GM12878 (cell line): ENCODE data around the gene UAP1L1. TPM values are rescaled to one million over a fixed set of nuclear protein-coding genes. Genes with fewer than 3 reads are reported as not detected.

Source experiments
- ATAC-seq: fragments of 200-7000 bp; cut with Tn5 transposase; 3 replicates; pipeline ENCODE4 v1.9.1; 2020; ENCODE audit warnings: mild to moderate bottlenecking, moderate library complexity
- BruUV-seq: library from RNA; stranded (reverse); fragments of 400-500 nt; replicated peaks from 2 replicates; lab custom pipeline; 2021; lab: Mats Ljungman, UMichigan
- CTCF ChIA-PET: fragments of 300-600 bp; sonication (Branson Sonifier 250); formaldehyde crosslinking; extraction: SDS; loops from one replicate; lab custom pipeline; 2021; ENCODE audit warnings: inconsistent platforms; lab: Yijun Ruan, JAX
- POLR2A ChIA-PET: fragments of 350-600 bp; formaldehyde crosslinking; extraction: SDS; loops from one replicate; lab custom pipeline; 2021; ENCODE audit warnings: inconsistent platforms; lab: Charles Lee
- RAD21 ChIA-PET: fragments of 300-600 bp; sonication (Branson Sonifier 250); formaldehyde crosslinking; loops from one replicate; lab custom pipeline; 2023; ENCODE audit warnings: antibody characterized with exemption; ENCODE audit not compliant: unreplicated experiment; lab: Charles Lee
- SMC1A ChIA-PET: fragments of 300-600 bp; sonication (Branson Sonifier 250); formaldehyde crosslinking; loops from one replicate; lab custom pipeline; 2023; ENCODE audit not compliant: unreplicated experiment, uncharacterized antibody; lab: Charles Lee
- DNase-seq: peaks from one replicate; pipeline ENCODE4 v3.0.0-alpha.2; 2011; ENCODE audit warnings: low read depth, low spot score
- FAIRE-seq: peaks from 3 replicates; lab custom pipeline; 2011; peaks lifted over from hg19 to GRCh38; lab: Jason Lieb, UNC
- H2AFZ ChIP-seq: 2 replicates; pipeline ENCODE4 v1.6.0; 2011; ENCODE audit warnings: low read depth, low read length, control low read depth; ENCODE audit not compliant: control insufficient read depth
- H3K27ac ChIP-seq: 2 replicates; pipeline ENCODE4 v1.5.1; 2011; ENCODE audit warnings: control low read depth; ENCODE audit not compliant: control insufficient read depth, insufficient read depth
- H3K27me3 ChIP-seq, 2 experiments: replicated peaks in 1 of 2; 2 replicates each; pipeline versions ENCODE4 v1.6.0 to v1.6.1; 2011; ENCODE audit warnings: low read length in 1 of 2; ENCODE audit not compliant: control insufficient read depth in 2 of 2, insufficient read depth in 2 of 2
- H3K36me3 ChIP-seq, 2 experiments: 2 replicates each; pipeline ENCODE4 v1.5.1; 2011; ENCODE audit warnings: low read length in 1 of 2; ENCODE audit not compliant: control insufficient read depth in 2 of 2, insufficient read depth in 2 of 2
- H3K4me1 ChIP-seq: 2 replicates; pipeline ENCODE4 v1.6.1; 2011; ENCODE audit warnings: mild to moderate bottlenecking, low read length, moderate library complexity, mixed read lengths; ENCODE audit not compliant: control insufficient read depth, insufficient read depth
- H3K4me2 ChIP-seq: 2 replicates; pipeline ENCODE4 v1.6.0; 2011; ENCODE audit warnings: control low read depth; ENCODE audit not compliant: control insufficient read depth, insufficient read depth
- H3K4me3 ChIP-seq: fragments of 200-600 bp; sonication (generic); 2 replicates; pipeline ENCODE4 v1.5.1; 2016
- H3K79me2 ChIP-seq: 2 replicates; pipeline ENCODE4 v1.6.0; 2011; ENCODE audit warnings: low read length; ENCODE audit not compliant: control insufficient read depth, insufficient read depth
- H3K9ac ChIP-seq: 2 replicates; pipeline ENCODE4 v1.8.0; 2011; ENCODE audit warnings: low read length, control low read depth, mixed read lengths; ENCODE audit not compliant: control insufficient read depth, insufficient read depth
- H3K9me3 ChIP-seq: replicated peaks from 3 replicates; pipeline ENCODE4 v1.5.1; 2011; ENCODE audit warnings: mild to moderate bottlenecking, low read length; ENCODE audit not compliant: control insufficient read depth, insufficient read depth
- H4K20me1 ChIP-seq: 2 replicates; pipeline ENCODE4 v1.6.0; 2011; ENCODE audit not compliant: control insufficient read depth, insufficient read depth
- BRCA1 ChIP-seq: IDR thresholded peaks from 2 replicates; pipeline ENCODE4 v1.6.1; 2011; ENCODE audit warnings: low read depth, low read length, improper control_type of control experiment
- KDM1A ChIP-seq: fragments of 200-600 bp; sonication (generic); IDR thresholded peaks from 2 replicates; pipeline ENCODE4 v1.6.1; 2016; ENCODE audit warnings: borderline replicate concordance
- KLF5 ChIP-seq: fragments of 450-650 bp; IDR thresholded peaks from 2 replicates; pipeline ENCODE4 v1.6.1; 2014; ENCODE audit warnings: mild to moderate bottlenecking; ENCODE audit not compliant: partially characterized antibody
- MEF2B ChIP-seq: fragments of 450-650 bp; IDR thresholded peaks from 2 replicates; pipeline ENCODE4 v1.6.1; 2018; ENCODE audit warnings: mild to moderate bottlenecking, moderate library complexity; ENCODE audit not compliant: partially characterized antibody, poor library complexity, severe bottlenecking
- NFXL1 ChIP-seq: fragments of 450-650 bp; IDR thresholded peaks from 2 replicates; pipeline ENCODE4 v1.6.1; 2017; ENCODE audit warnings: antibody characterized with exemption, mild to moderate bottlenecking, borderline replicate concordance
- NR2C1 ChIP-seq: fragments of 450-650 bp; IDR thresholded peaks from 2 replicates; pipeline ENCODE4 v1.6.1; 2017; ENCODE audit warnings: antibody characterized with exemption, mild to moderate bottlenecking, moderate library complexity
- POLR2AphosphoS2 ChIP-seq: IDR thresholded peaks from 2 replicates; pipeline ENCODE4 v1.6.1; 2011; ENCODE audit warnings: low read depth, mild to moderate bottlenecking, low read length, improper control_type of control experiment, moderate library complexity
- POU2F2 ChIP-seq: IDR thresholded peaks from 3 replicates; pipeline ENCODE4 v1.6.1; 2011; ENCODE audit warnings: low read depth, mild to moderate bottlenecking, low read length, borderline replicate concordance
- RB1 ChIP-seq: fragments of 450-650 bp; formaldehyde crosslinking; IDR thresholded peaks from 2 replicates; pipeline ENCODE4 v1.6.1; 2017; ENCODE audit warnings: mild to moderate bottlenecking, borderline replicate concordance
- SP1 ChIP-seq: IDR thresholded peaks from one replicate; pipeline ENCODE4 v1.6.1; 2011; ENCODE audit warnings: low read depth, low read length
- WRNIP1 ChIP-seq: IDR thresholded peaks from 2 replicates; pipeline ENCODE4 v1.6.1; 2011; ENCODE audit warnings: low read depth, low read length, improper control_type of control experiment, borderline replicate concordance
- WGBS: methylation state at CpG from one replicate; pipeline ENCODE4 v1.1.6; 2016; ENCODE audit warnings: low lambda C conversion rate; ENCODE audit not compliant: insufficient replicate concordance, insufficient coverage; ENCODE audit errors: missing lambda C conversion rate; 5-methylcytosine and 5-hydroxymethylcytosine counted together
- in situ Hi-C: fragments of 300-500 bp; cut with MboI; formaldehyde crosslinking; loops from 9 replicates; pipeline ENCODE4 v1.14.3; 2018; ENCODE audit warnings: mixed read lengths
- intact Hi-C: fragments of 100-400 bp; cut with micrococcal nuclease; formaldehyde crosslinking; loops from one replicate; pipeline ENCODE4 v1.14.2; 2022; ENCODE audit not compliant: unreplicated experiment
- polyA plus RNA-seq, 11 experiments: library from polyadenylated mRNA; depleted of rRNA in 4 of 11; unstranded in 6 of 11; stranded (reverse) in 5 of 11; fragments of >200 nt; fragmentation: Nextera tagmentation in 4 of 11; fragmentation: Illumina TruSeq in 1 of 11; extraction: Ambion mirVana in 4 of 11; extraction: Trizol in 1 of 11; gene quantifications; 1 replicate in 1 of 11; 2 replicates in 10 of 11; pipeline versions ENCODE4 v1.2.1 to v1.2.3, GENCODE V29; 2011 to 2016; ENCODE audit warnings: inconsistent platforms in 2 of 11, missing spikeins in 2 of 11, low read depth in 1 of 11
- total RNA-seq, 4 experiments: library from RNA; depleted of rRNA in 3 of 4; stranded (reverse); fragments of >200 nt in 3 of 4; fragmentation: Illumina TruSeq in 1 of 4; extraction: Trizol in 1 of 4; gene quantifications; 2 replicates each; pipeline versions ENCODE4 v1.2.1 to v1.2.3, GENCODE V29; 2013 to 2021
- TF ChIP-seq, protein P1 (sequence below): IDR thresholded peaks from 2 replicates; pipeline ENCODE4 v1.6.1; 2012; ENCODE audit warnings: low read depth, low read length, improper control_type of control experiment
- TF ChIP-seq, protein P2 (sequence below): fragments of 150-350 bp; IDR thresholded peaks from 2 replicates; pipeline ENCODE4 v1.6.1; 2016; ENCODE audit warnings: low read depth, low read length
- TF ChIP-seq, protein P3 (sequence below): fragments of 450-650 bp; IDR thresholded peaks from 2 replicates; pipeline ENCODE4 v1.6.1; 2017; ENCODE audit warnings: mild to moderate bottlenecking

The UAP1L1 gene
- total and polyA plus RNA-seq, 10 of the 15 experiments (the other 5 are each of a cell fraction or from before 2014, with no cell fraction given) = 0.29 to 15.7 (median 5.8) TPM

DNA sequence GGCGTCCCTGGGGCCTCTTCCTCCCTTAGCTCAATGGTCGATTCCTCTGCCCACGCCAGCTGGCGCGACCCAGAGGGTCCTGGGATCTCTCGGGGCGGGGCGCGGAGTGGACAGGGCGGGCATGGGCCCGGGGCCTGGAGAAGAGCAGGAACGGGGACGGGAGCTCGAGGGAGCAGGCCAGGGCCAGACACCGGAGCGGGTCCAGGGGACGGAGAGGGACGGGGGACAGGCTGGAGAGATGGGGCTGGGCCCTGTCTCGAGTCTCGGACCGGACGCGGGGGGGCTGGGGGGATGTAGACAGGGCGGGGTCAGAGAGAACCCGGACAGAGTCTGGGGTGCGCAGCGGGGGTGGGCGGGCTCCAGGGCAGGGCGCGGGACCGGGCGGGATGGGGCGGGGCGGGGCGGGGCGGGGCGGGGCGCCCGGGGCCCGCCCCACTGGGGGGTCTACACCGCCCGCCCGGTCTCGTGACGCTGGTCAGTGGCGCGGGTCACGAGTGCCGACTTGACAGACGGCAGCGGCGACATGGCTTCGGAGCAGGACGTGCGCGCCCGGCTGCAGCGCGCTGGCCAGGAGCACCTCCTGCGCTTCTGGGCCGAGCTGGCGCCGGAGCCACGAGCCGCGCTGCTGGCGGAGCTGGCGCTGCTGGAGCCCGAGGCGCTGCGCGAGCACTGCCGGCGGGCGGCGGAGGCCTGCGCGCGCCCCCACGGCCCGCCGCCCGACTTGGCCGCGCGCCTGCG is at the start of gene UAP1L1 (continued):
- TF ChIP-seq NFXL1 (no peak), KLF5 (no peak), MEF2B (peak; percentile 35), NR2C1 (no peak)
- TF ChIP-seq, protein P1, sequence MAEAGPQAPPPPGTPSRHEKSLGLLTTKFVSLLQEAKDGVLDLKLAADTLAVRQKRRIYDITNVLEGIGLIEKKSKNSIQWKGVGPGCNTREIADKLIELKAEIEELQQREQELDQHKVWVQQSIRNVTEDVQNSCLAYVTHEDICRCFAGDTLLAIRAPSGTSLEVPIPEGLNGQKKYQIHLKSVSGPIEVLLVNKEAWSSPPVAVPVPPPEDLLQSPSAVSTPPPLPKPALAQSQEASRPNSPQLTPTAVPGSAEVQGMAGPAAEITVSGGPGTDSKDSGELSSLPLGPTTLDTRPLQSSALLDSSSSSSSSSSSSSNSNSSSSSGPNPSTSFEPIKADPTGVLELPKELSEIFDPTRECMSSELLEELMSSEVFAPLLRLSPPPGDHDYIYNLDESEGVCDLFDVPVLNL = no peak

DNA sequence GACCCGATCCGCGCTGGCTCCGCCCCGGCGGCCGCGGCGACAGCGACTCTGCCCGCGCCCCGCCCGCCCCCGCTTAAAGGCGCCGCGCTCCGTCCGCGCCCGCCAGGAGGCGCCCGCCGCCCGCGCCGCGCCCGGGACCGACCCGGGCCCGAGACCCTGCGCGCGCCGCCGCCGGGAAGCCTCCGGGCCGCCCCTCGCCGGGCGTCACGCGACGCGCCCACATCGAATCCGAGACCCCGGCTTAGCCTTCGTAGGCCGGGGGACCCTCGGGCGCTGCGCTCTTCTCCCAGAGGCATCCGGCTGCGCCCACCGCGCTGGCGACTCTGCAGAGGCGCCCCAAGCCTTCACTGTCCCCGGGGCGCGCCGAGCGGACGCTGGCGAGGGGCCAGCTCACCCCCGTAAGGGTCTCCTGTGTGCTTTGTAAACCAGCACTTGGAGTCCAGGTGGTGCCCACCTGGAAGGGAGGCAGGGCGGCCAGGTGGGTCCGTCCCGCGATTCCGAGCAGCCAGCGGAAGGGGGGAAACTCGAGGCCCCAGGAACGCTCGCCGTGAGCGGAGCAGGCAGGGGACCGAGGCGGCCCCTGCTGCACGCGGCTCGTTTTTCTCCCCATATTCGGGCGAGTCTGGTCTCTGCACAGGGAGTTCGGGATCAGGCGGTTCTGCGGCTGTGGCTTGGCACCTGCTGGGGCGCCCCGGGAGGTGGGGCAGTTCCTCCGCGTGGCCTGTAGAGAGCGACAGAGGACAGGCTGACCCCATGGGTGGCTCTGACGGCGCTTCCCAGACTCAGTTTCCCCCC is 48.9 kb upstream of the UAP1L1 start:
- H3K4me3 ChIP-seq = peak overlapping the region; percentile 68
- DNase-seq = no peak
- H4K20me1 ChIP-seq = no peaks in the 10 kb centered on the region
- no peaks in the 10 kb centered on the region for H3K36me3 ChIP-seq
- POLR2A ChIA-PET = interaction anchor here (0.5 to 1.0 kb wide), 2 partner anchors 36 to 142 kb away, joined by 4 read pairs; partner anchors contain the start of genes PAXX and TRAF2
- SMC1A ChIA-PET = interaction anchor here (1.3 to 2.1 kb wide), 3 partner anchors 40 to 80 kb away, joined by 4 to 14 read pairs (median 6); no protein-coding TSS in a partner anchor
- WGBS = under 1% methylated on average over 74 of the region's 98 CpGs
- H2AFZ ChIP-seq = peak overlapping the region; percentile 34; the same call in 1 of the 2 replicates
- no TSS peak for BruUV-seq
- RAD21 ChIA-PET = interaction anchor here (1.2 to 2.1 kb wide), 8 partner anchors 18 to 262 kb away, joined by 3 to 23 read pairs (median 4); partner anchors contain the start of gene AJM1
- in situ Hi-C loops (no loop called here), intact Hi-C loops (no loop called here)
- no peak for FAIRE-seq
- H3K27me3 ChIP-seq = peaks cover 0 to 2% of the 10 kb centered on the region in 2 experiments; a peak in 2 of 4 replicates
- H3K4me1 ChIP-seq = peaks cover 40% of the 10 kb centered on the region
- H3K9me3 ChIP-seq = no peaks in the 10 kb centered on the region
- no peak overlapping the region for H3K27ac ChIP-seq
- peak overlapping the region; percentile 77 for H3K4me2 ChIP-seq
- no peak overlapping the region for H3K9ac ChIP-seq
- no peaks in the 10 kb centered on the region for H3K79me2 ChIP-seq
- CTCF ChIA-PET = interaction anchor here (0.7 to 4.7 kb wide), 42 partner anchors 10 to 263 kb away, joined by 3 to 65 read pairs (median 5); partner anchors contain the start of genes AJM1, C8G, CLIC3 and MAN1B1
- ATAC-seq = peak; percentile 51
- TF ChIP-seq, protein P2, sequence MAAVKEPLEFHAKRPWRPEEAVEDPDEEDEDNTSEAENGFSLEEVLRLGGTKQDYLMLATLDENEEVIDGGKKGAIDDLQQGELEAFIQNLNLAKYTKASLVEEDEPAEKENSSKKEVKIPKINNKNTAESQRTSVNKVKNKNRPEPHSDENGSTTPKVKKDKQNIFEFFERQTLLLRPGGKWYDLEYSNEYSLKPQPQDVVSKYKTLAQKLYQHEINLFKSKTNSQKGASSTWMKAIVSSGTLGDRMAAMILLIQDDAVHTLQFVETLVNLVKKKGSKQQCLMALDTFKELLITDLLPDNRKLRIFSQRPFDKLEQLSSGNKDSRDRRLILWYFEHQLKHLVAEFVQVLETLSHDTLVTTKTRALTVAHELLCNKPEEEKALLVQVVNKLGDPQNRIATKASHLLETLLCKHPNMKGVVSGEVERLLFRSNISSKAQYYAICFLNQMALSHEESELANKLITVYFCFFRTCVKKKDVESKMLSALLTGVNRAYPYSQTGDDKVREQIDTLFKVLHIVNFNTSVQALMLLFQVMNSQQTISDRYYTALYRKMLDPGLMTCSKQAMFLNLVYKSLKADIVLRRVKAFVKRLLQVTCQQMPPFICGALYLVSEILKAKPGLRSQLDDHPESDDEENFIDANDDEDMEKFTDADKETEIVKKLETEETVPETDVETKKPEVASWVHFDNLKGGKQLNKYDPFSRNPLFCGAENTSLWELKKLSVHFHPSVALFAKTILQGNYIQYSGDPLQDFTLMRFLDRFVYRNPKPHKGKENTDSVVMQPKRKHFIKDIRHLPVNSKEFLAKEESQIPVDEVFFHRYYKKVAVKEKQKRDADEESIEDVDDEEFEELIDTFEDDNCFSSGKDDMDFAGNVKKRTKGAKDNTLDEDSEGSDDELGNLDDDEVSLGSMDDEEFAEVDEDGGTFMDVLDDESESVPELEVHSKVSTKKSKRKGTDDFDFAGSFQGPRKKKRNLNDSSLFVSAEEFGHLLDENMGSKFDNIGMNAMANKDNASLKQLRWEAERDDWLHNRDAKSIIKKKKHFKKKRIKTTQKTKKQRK = no peak
- TF ChIP-seq, protein P3, sequence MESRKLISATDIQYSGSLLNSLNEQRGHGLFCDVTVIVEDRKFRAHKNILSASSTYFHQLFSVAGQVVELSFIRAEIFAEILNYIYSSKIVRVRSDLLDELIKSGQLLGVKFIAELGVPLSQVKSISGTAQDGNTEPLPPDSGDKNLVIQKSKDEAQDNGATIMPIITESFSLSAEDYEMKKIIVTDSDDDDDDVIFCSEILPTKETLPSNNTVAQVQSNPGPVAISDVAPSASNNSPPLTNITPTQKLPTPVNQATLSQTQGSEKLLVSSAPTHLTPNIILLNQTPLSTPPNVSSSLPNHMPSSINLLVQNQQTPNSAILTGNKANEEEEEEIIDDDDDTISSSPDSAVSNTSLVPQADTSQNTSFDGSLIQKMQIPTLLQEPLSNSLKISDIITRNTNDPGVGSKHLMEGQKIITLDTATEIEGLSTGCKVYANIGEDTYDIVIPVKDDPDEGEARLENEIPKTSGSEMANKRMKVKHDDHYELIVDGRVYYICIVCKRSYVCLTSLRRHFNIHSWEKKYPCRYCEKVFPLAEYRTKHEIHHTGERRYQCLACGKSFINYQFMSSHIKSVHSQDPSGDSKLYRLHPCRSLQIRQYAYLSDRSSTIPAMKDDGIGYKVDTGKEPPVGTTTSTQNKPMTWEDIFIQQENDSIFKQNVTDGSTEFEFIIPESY = no peak
- TF ChIP-seq BRCA1 (no peak), KDM1A (no peak), POLR2AphosphoS2 (no peak), SP1 (no peak), RB1 (no peak), POU2F2 (no peak), WRNIP1 (no peak)
